Lower leg skin (tissue), 3 donors: ENCODE data around the gene PCK1.

ENCODE experiments used
- POLR2A ChIP-seq, 2 donors: fragments of 450-650 bp; IDR thresholded peaks; one replicate each; pipeline ENCODE4 v1.6.1; 2016 to 2017; ENCODE audit warnings: antibody characterized with exemption in 2 of 2, mild to moderate bottlenecking in 1 of 2, moderate library complexity in 1 of 2
- TF ChIP-seq, protein P1 (sequence below), 3 donors: fragments of 450-650 bp; IDR thresholded peaks; one replicate each; pipeline ENCODE4 v1.5.1; 2016; ENCODE audit warnings: antibody characterized with exemption in 3 of 3, mild to moderate bottlenecking in 3 of 3, moderate library complexity in 2 of 3

DNA sequence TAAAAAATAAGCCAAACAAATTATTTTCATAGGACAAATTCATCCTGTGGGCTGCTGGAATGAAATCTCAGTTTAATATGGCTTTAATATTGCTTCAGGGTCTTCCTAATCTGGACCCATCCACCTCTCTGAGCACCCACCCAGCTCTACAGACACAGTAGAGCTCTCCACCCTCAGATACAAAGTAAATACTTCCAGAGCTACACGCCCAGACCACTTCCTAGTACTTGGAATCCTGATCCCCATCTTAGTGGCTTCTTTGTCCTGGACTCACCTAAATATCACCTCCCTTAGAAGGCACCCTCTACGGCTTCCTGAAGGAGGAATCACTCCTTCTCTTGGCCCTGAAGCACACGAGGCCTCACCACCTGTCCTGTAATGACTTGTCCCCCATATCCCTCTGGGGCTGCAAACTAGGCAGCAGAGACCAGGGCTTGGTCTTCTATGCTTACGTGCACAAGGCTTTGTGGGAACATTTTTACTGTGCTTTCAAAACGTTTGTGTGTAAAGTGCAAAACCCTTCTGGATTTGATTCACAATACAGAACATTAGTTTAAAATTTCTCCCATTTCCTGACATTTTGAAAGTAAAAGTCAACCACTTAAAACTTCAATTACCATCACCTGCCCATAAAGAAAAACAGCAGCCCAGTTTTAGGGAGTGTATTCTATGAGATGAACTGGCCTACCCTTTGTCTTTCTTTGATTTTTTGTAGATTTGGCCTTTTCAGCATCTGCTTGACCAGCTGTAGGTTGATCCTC, 38.4 kb upstream of the PCK1 start:
- TF ChIP-seq, protein P1, sequence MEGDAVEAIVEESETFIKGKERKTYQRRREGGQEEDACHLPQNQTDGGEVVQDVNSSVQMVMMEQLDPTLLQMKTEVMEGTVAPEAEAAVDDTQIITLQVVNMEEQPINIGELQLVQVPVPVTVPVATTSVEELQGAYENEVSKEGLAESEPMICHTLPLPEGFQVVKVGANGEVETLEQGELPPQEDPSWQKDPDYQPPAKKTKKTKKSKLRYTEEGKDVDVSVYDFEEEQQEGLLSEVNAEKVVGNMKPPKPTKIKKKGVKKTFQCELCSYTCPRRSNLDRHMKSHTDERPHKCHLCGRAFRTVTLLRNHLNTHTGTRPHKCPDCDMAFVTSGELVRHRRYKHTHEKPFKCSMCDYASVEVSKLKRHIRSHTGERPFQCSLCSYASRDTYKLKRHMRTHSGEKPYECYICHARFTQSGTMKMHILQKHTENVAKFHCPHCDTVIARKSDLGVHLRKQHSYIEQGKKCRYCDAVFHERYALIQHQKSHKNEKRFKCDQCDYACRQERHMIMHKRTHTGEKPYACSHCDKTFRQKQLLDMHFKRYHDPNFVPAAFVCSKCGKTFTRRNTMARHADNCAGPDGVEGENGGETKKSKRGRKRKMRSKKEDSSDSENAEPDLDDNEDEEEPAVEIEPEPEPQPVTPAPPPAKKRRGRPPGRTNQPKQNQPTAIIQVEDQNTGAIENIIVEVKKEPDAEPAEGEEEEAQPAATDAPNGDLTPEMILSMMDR (IDR thresholded peaks at IDR 0.05), result no peak
- no peak for TF ChIP-seq POLR2A (IDR thresholded peaks at IDR 0.05)
